Choroid plexus epithelial cell (primary cell): ENCODE measurements around the gene HCFC1.
"Not testable (repeated sequence)": the region's sequence is repeated elsewhere in the genome, so short reads cannot be mapped to it uniquely, and the experiment has no call there.

Experiments used
- DNase-seq: peaks from one replicate; pipeline ENCODE4 v3.0.0-alpha.2; 2010; ENCODE audit warnings: low read depth
- H3K4me3 ChIP-seq: 2 replicates; pipeline ENCODE4 v1.5.1; 2011; ENCODE audit warnings: low read depth, mild to moderate bottlenecking, control low read depth, low read length, moderate library complexity
- CTCF ChIP-seq: conservative IDR thresholded peaks from 2 replicates; pipeline ENCODE4 v1.5.1; 2011; ENCODE audit warnings: low read depth, mild to moderate bottlenecking, control low read depth, inconsistent platforms, low read length, moderate library complexity

HCFC1 gene

GRCh38 chrX:154002215-154002719 lies 30.6 kb upstream of the HCFC1 start:
- no peak overlapping the region for H3K4me3 ChIP-seq
- no peak for DNase-seq
- TF ChIP-seq CTCF: no peak

- TF ChIP-seq CTCF: no peak
- DNase-seq: no peak
- no peak overlapping the region for H3K4me3 ChIP-seq
These were observed 28.4 kb upstream of the HCFC1 start for GRCh38 chrX:154000051-154000450.

- no peak for DNase-seq
- no peak overlapping the region for H3K4me3 ChIP-seq
- no peak for TF ChIP-seq CTCF
These were observed 27.9 kb upstream of the HCFC1 start for GRCh38 chrX:153999359-154000037.

- DNase-seq: no peak
- no peak for TF ChIP-seq CTCF
- no peak overlapping the region for H3K4me3 ChIP-seq
These were observed 23.9 kb upstream of the HCFC1 start for GRCh38 chrX:153995504-153995903.

GRCh38 chrX:153994398-153994797 lies 22.8 kb upstream of the HCFC1 start:
- not testable (repeated sequence) for H3K4me3 ChIP-seq, DNase-seq

- no peak overlapping the region for H3K4me3 ChIP-seq
- no peak for TF ChIP-seq CTCF
- DNase-seq: no peak
These were observed 22.4 kb upstream of the HCFC1 start for GRCh38 chrX:153993978-153994377.

- H3K4me3 ChIP-seq: no peak overlapping the region
- DNase-seq: no peak
- TF ChIP-seq CTCF: no peak
These were observed 21.5 kb upstream of the HCFC1 start for GRCh38 chrX:153993079-153993478.
